Stimulated activated CD8-positive, alpha-beta memory T cell treated with anti-CD3 and anti-CD28 coated beads, Interleukin-15, amount 100 ng/mL, for 1 hour (primary cell): Measurements from ENCODE around the gene SMTNL1.
"Not testable (repeated sequence)": the region's sequence is repeated elsewhere in the genome, so short reads cannot be mapped to it uniquely, and the experiment has no call there.

Experiments used
- DNase-seq: peaks from one replicate; pipeline ENCODE4 v3.0.0-alpha.2; 2020; ENCODE audit warnings: low read depth

SMTNL1 gene

GRCh38 chr11:57511741-57512430 lies 25.5 kb upstream of the SMTNL1 start:
- DNase-seq: no peak

- no peak for DNase-seq
Measured at GRCh38 chr11:57512646-57513451, 24.5 kb upstream of the SMTNL1 start.

- no peak for DNase-seq
Measured at GRCh38 chr11:57513452-57513795, 24.0 kb upstream of the SMTNL1 start.

- no peak for DNase-seq
Measured at GRCh38 chr11:57513911-57514537, 23.4 kb upstream of the SMTNL1 start.

DNA sequence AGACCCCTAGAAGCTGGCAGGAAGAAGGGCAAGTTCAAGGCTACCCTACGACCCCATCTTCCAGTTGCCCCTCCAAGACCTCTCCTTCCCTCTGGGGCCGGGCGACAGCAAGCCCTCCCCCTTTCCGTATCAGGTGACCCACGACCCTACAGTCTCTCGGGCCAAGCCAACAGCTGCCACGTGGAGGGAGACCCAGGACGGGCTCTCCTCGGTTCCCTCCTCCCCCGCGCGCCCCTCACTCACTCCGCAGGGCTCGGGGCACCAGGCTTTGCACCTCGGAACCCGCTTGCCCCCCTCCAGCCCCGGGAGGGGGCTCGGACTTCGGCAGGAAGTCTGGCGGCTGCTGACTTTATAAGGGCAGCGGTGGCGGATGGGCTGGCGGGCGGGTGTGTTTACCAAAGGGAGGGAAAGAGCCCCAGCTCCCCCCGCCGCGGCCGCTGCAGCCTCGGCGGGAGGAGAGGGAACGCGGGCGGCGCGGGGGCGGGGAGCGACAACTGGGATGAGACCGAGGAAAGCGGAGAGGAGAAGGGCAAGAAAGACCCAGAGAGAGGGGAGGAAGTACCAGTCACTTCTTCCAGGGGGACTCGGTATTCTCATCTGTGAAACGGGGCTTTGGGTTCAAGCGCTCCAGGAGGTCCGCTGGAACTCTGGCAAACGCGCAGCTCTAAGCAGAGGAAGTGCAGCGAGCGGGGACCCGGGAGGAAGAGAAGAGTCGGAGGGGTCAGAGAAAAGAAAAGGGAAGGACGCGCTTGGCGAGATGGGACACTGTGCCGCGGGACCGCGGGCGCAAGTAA lies 22.7 kb upstream of the SMTNL1 start:
- DNase-seq: no peak

GRCh38 chr11:57515332-57516060 lies 21.9 kb upstream of the SMTNL1 start, which contains the start of gene SLC43A1:
Gene SLC43A1, minus strand, starts transcription at chr11:57515702. Its CDS starts 1,591 bp downstream, at chr11:57514111.
- DNase-seq: no peak

DNA sequence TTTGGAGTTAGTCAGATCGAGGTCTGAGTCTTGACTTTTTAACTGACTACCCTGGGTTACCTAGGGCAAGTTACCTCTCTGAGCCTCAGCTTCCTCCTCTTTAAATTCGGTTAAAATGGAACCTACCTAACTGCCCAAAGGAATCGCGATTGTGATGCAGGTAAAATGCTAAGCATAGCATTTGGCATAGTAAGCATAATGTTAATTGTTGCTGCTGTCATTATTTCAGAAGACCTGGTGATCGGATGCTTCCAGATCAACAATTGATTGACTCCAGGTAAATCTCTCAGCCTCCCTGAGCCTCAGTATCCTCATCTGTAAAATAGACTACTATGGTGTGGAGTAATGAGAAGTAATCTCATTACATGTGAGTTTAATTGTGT lies 21.3 kb upstream of the SMTNL1 start:
- DNase-seq: no peak

DNA sequence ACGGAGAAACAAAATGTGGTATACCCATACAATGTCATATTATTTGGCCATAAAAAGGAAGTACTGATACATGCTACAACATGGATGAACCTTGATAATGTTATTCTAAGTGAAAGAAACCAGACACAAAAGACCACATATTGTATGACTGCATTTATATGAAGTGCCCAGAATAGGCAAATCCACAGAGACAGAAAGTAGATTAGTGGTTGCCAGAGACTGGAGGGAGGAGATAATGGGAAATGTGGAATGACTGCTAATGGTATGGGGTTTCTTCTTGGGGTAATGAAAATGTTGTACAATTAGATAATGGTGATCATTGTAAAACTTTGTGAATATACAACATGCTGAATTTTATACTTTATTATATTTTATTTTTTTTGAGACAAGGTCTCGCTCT lies 16.3 kb upstream of the SMTNL1 start:
- DNase-seq: no peak

- DNase-seq: no peak
Measured at GRCh38 chr11:57523419-57523818, 14.0 kb upstream of the SMTNL1 start.

DNA sequence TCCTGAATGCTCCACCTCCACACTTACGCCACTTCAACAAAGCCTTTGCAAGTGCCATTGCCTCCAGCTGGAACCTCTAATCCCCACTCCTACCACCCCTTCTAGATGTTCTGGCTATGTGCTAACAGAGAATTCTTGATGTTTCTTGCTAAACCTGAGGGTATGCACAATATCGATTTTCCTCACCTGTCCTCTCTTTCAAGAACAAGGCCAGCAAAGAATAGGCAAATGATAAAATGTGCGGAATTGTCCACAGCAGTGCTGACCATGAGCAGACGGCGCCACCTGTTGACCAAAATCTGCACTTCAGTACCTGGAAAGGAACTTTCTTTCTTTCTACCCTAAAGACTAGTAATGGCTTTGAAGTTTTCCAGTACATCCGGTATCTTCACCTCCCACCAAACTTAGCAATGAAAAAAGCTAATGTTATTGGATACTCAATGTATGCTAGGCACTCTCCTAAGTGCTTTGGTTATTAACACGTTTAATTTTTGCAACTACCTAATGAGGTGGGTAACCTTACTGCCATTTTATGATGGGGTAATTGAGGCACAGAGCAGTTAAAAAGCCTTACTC lies 10.3 kb upstream of the SMTNL1 start:
- DNase-seq: peak; percentile 69

GRCh38 chr11:57529012-57529411 lies 8.4 kb upstream of the SMTNL1 start:
- DNase-seq: no peak

- DNase-seq: no peak
Measured at GRCh38 chr11:57530215-57530595, 7.2 kb upstream of the SMTNL1 start.

DNA sequence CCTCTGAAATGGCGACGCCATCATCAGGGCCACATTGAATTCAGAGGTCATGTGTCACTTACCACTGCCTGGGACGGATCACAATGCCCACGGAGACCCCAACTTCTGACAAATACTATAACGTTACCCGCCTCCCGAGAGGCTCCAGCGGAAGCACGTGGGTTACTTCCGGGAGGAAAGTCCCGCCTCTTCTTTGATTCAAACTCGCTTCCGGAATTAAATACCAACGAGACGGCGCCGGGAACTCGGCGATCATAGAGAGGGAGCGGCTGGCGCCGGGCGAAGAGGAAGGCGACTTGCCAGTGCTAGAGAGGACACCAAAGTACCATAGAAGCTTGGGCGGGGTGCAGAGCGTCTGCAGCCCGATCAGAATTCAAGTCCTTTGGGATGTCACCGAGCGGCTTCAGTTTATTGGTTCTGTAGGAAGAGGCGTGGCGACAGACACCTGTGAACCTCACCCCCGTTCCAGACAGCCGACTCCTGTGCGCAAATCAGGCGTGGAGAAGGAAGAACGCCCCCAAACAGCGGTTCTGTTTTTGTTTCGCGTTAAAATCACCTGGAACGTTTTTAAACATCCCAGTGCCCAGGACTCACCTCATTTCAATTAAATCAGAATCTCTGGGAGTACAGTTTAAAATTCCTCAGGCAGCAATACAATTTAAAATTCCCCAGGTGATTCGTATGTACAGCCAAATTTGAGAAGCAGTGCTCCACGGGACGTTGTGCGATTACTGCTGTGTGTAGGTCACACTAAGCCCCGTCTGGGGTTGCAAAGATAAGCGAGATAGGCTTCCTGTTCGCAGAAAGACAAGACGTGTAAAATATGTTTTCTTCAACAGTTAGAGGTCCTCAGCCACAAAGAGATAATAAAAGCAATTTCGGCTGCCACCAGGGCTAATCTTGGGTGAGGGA lies 6.5 kb upstream of the SMTNL1 start, which contains the start of gene TIMM10:
TSS of gene TIMM10 (minus strand) at position 159 of the 912 bp plus-strand sequence. CDS start 565 bp downstream, outside the sequence.
- DNase-seq: peak; percentile 81

DNA sequence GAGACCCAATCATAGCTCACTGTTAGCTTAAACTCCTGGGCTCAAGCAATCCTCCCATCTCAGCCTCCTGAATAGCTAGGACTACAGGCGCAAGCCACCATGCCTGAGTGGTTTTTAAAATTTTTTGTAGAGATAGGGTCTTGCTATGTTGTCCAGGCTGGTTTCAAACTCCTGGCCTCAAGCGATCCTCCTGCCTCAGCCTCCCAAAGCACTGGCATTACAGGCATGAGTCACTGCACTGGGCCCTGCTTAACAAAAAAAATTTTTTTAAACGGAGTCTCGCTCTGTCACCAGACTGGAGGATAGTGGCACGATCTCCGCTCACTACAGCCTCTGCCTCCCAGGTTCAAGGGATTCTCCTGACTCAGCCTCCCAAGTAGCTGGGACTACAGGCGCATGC lies 2.9 kb upstream of the SMTNL1 start:
- not testable (repeated sequence) for DNase-seq

DNA sequence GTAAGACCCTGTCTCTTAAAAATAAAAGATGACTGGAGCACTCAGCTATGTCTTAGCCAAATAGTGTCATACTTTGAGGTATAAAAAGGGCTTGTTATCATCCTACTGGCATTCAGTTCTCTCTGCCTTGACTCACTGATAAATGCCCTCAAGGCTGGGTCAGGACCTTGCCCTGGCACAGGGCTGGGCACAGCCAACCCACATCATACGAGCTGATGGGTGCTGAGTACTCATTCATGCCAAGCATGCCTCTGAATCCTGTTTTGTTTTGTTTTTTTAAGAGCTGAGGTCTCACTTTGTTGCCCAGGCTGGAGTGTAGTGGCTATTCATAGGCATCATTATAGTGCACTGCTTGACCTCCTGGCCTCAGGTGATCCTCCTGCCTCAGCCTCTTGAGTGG lies 1.9 kb downstream of the SMTNL1 start:
- no peak for DNase-seq

DNA sequence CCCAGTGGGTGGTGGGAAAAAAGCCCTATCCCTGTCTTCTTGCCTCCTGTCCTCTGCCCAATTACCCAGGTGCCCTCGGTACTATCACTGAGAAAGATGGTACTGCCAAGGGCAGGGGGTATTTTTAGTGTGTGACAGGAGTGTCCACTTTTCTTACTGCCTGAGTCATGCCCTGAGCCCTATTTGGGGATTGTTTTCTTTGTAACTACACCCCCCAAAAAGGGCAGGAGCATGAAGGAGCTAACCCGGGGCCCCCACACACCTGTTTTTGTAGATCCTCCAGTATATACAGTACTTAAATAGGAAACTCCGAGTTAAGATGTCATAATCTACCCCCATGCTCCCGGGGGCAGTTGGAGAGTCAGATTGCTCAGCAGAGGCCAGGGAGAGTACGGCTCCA lies 3.8 kb downstream of the SMTNL1 start:
- no peak for DNase-seq

DNA sequence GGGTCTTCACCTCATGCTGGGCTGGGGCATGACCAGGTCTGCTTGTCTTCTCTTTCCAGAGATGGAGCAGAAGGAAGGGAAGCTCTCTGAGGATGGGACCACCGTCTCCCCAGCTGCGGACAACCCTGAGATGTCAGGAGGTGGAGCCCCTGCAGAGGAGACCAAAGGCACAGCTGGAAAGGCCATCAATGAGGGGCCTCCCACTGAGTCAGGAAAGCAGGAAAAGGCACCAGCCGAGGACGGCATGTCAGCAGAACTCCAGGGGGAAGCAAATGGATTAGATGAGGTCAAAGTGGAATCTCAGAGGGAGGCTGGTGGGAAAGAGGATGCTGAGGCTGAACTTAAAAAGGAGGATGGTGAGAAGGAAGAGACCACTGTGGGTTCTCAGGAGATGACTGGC lies 5.2 kb downstream of the SMTNL1 start:
- DNase-seq: no peak

DNA sequence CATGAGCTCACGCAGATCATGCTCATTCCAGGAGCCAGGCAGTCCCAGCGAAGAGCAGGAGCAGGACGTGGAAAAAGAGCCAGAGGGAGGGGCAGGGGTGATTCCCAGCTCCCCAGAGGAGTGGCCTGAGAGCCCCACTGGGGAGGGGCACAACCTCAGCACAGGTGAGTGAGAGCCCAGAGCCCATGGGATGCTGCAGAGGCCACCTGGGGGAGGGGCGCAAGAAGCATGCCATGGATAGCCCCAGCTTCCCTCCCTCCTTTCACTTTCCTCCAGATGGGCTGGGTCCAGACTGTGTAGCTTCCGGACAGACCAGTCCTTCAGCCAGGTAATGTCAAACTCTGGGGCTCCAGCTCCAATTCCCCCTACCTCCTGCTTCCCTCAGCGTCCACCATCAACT lies 6.2 kb downstream of the SMTNL1 start:
- no peak for DNase-seq

- DNase-seq: no peak
Measured at GRCh38 chr11:57544566-57544965, 7.2 kb downstream of the SMTNL1 start.

DNA sequence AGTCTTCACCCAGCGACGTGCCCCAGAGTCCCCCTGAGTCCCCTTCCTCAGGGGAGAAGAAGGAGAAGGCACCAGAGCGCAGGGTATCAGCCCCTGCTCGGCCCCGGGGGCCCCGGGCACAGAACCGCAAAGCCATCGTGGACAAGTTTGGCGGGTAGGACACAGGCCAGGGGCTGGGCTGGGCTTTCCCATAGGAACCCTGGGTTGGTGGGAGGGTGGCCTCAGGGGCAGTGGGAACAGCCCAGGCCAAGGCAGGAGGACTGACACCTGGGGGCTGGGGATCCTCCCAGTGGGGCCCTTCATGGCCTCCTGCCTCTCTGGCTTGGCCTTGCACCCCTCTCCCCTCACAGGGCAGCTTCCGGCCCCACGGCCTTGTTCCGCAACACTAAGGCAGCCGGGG lies 8.5 kb downstream of the SMTNL1 start:
- DNase-seq: no peak
